SU-DHL-6 (cell line): Measurements from ENCODE around the gene SCD5.

Experiments used
- CTCF ChIP-seq: fragments of 200-600 bp; sonication (generic); IDR thresholded peaks from one replicate; pipeline ENCODE4 v1.5.1; 2017; ENCODE audit warnings: antibody characterized with exemption, mild to moderate bottlenecking, low read length, moderate library complexity; ENCODE audit not compliant: insufficient read depth, poor library complexity, severe bottlenecking
- EZH2phosphoT487 ChIP-seq: fragments of 200-600 bp; sonication (generic), shearing (Covaris generic); conservative IDR thresholded peaks from 2 replicates; pipeline ENCODE4 v1.6.1; 2018; ENCODE audit warnings: mild to moderate bottlenecking, antibody characterized with exemption, low read length, moderate library complexity, mixed read lengths

DNA sequence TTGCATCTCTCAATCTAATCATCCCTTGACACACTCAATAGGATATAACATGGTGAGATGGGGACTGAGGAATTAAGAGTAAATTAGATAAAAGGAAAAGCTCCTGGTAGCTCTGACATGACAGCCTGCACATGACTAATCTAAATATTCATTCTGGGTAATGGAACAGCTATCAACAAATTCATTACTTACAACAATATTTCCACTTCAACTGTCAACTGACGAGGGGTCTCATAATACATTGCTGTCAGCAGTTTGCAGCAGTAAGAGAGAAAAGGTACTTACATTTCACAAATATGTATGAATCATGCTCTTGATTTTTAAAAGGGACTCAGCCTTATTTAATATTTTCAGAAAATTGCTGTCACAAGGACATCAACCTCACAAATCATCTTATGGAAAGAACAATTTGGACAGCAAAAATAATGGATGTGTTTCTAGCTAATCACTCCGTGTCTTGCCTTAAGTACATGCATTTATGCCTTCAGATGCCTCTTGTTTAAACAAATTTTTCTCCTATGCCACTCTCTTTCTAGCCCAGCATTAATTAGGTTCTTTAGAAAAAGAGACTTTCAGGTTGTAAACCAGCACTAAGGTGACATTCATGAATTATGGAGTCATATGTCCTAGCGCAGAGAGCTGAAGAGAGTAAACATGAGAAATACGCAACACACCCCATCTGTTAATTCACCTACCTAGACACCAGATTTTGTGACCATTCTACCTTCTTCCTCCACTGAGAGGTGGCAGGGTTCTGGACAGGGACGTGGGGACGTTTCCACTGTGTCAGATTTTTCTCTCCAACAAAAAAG lies 137.2 kb downstream of the SCD5 start:
- no peak for TF ChIP-seq CTCF
- TF ChIP-seq EZH2phosphoT487 = no peak
